Activated CD4-positive, alpha-beta T cell treated with anti-CD3 and anti-CD28 coated beads for 36 hours (primary cell): ENCODE results near the gene CCDC174. TPM values are rescaled to one million over a fixed set of nuclear protein-coding genes. Genes with fewer than 3 reads are reported as not detected.

Experiments
- ATAC-seq: fragments of 200-7000 bp; cut with Tn5 transposase; one replicate; pipeline ENCODE4 v1.10.0; 2021; ENCODE audit warnings: mild to moderate bottlenecking, moderate library complexity
- CTCF ChIA-PET: fragments of 350-600 bp; sonication (Branson Sonifier 250); formaldehyde crosslinking; loops from one replicate; lab custom pipeline; 2021; ENCODE audit warnings: antibody characterized with exemption; lab: Charles Lee
- POLR2A ChIA-PET: fragments of 350-600 bp; sonication (Branson Sonifier 250); formaldehyde crosslinking; loops from one replicate; lab custom pipeline; 2021; ENCODE audit warnings: antibody characterized with exemption, inconsistent platforms; lab: Charles Lee
- DNase-seq: peaks from one replicate; pipeline ENCODE4 v3.0.0-alpha.2; 2020
- H3K27ac Mint-ChIP-seq: one replicate; pipeline ENCODE4 v1.8.0; 2021; ENCODE audit warnings: mixed read lengths
- H3K27me3 Mint-ChIP-seq: one replicate; pipeline ENCODE4 v1.8.0; 2021; ENCODE audit warnings: mixed read lengths
- H3K36me3 Mint-ChIP-seq: one replicate; pipeline ENCODE4 v1.8.0; 2021; ENCODE audit warnings: low read depth, mixed read lengths
- H3K4me1 Mint-ChIP-seq: one replicate; pipeline ENCODE4 v1.8.0; 2021; ENCODE audit warnings: mixed read lengths
- H3K4me3 Mint-ChIP-seq: one replicate; pipeline ENCODE4 v1.8.0; 2021; ENCODE audit warnings: mild to moderate bottlenecking, moderate library complexity, mixed read lengths
- H3K9me3 Mint-ChIP-seq: one replicate; pipeline ENCODE4 v1.8.0; 2021; ENCODE audit warnings: low read depth, mixed read lengths
- intact Hi-C, 2 experiments: fragments of 100-400 bp; cut with DNase I in 1 of 2; cut with micrococcal nuclease in 1 of 2; formaldehyde crosslinking; loops; one replicate each; pipeline versions ENCODE4 v1.14.2 to v1.15.1; 2022 to 2024; cut with DNase I, micrococcal nuclease
- total RNA-seq, 2 experiments: library from RNA; stranded (reverse); gene quantifications; one replicate each; pipeline ENCODE4 v1.2.3, GENCODE V29; 2021

The CCDC174 gene
- total RNA-seq, 2 experiments from 2014 or later, result 16.2 to 18.2 TPM

DNA sequence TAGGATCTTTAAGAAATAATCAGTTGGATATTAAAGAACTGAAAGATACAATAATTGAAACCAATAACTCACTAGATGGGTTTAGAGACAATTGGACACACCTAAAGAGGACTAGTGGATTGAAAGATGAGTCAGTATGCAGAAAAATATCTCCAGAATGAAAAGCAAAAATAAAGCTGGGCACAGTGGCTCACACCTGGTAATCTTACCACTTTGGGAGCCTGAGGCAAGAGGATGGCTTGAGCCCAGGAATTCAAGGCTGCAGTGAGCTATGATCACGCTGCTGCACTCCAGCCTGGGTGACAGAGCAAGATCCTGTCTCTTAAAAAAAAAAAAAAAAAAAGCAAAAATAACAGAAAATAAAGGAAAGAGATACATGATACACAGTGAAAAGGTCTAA lies 37.4 kb upstream of the CCDC174 start:
- H3K9me3 Mint-ChIP-seq, result no peaks in the 10 kb centered on the region
- H3K27me3 Mint-ChIP-seq, result peaks cover 21% of the 10 kb centered on the region
- no peaks in the 10 kb centered on the region for H3K36me3 Mint-ChIP-seq
- ATAC-seq, result no peak
- DNase-seq, result no peak
- ChIA-PET CTCF (interaction anchor here (1.6 kb wide), 1 partner anchor 9 kb away, joined by 6 read pairs; no protein-coding TSS in a partner anchor), POLR2A (no interaction called here)
- H3K4me1 Mint-ChIP-seq, result no peaks in the 10 kb centered on the region
- intact Hi-C loops, result no loop called here
- no peak overlapping the region for H3K27ac Mint-ChIP-seq
- no peak overlapping the region for H3K4me3 Mint-ChIP-seq

DNA sequence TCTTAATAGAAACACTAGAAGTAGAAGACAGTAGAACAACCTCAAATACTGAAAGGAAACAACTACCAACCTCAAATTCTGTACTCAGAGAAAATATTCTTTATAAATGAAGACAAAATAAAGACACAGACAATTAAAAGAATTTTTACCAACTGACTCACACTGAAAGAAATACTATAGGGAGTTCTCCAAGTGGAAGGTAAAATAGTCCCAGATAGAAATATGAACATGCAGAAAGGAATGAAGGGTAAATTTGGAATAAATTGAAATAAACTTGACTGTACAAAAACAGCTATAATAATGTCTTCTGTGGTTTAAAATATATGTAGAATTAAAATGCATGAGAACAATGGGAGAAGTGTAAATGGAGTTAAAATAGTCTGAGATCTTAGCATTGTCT lies 36.7 kb upstream of the CCDC174 start:
- ATAC-seq (no peak), DNase-seq (no peak)
- Mint-ChIP-seq H3K36me3 (no peaks in the 10 kb centered on the region), H3K4me1 (no peaks in the 10 kb centered on the region), H3K4me3 (no peak overlapping the region), H3K27me3 (peaks cover 21% of the 10 kb centered on the region), H3K27ac (no peak overlapping the region), H3K9me3 (no peaks in the 10 kb centered on the region)
- intact Hi-C loops, result loop anchor here in 1 of 2 experiments (5.0 kb wide), 1 partner anchor 258 kb away; no protein-coding TSS in a partner anchor
- POLR2A ChIA-PET, result no interaction called here
- CTCF ChIA-PET, result interaction anchor here (1.6 kb wide), 1 partner anchor 8 kb away, joined by 6 read pairs; no protein-coding TSS in a partner anchor

DNA sequence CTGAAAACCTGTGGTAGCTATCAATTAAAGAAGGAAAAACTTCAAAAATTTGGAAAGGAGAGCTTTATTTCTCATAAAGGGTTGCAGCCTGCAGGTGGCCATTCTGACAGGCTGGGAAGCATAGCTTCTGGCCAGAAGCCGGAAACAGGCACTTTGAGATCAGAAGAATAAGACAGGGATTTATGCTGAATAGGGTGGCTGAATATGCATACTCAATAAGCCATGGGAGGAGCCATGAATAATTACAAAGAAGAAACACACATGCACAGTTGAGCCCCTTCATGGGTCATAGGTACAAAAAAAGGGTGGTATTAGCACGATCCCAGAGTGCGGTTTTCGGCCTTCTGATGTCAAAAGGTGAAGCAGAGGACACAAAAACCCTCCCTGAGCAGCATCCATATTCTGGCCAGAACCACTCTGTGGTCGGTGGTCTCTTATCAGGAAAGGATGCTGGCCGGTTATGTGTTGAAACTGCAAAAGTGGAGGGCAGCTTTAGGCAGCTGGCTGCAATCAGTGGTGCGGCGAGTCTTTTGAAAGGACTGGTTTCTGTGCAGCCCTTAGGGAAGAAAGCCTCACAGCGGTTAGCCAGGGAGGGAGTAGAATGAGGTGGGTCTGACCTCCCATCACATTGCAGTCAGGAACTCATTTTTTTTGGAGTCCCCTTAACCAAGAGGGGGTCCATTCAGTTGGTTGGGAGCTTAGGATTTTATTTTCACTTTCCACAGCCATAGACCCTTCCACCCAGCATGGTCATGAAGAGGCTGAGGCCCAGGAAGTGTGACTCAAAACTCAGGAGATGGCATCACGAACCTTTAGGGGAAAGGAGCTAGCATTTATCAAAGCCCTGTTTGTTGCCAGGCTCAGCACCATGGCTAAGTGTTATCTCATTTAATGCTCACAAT lies 34.7 kb upstream of the CCDC174 start:
- DNase-seq, result no peak
- ChIA-PET POLR2A (no interaction called here), CTCF (interaction anchor here (1.0 kb wide), 1 partner anchor 19 kb away, joined by 3 read pairs; no protein-coding TSS in a partner anchor)
- ATAC-seq, result no peak
- Mint-ChIP-seq H3K27me3 (peaks cover 17% of the 10 kb centered on the region), H3K27ac (no peak overlapping the region), H3K4me1 (no peaks in the 10 kb centered on the region), H3K9me3 (no peaks in the 10 kb centered on the region), H3K36me3 (no peaks in the 10 kb centered on the region), H3K4me3 (no peak overlapping the region)
- intact Hi-C loops, result loop anchor here in 1 of 2 experiments (5.0 kb wide), 1 partner anchor 260 kb away; no protein-coding TSS in a partner anchor

DNA sequence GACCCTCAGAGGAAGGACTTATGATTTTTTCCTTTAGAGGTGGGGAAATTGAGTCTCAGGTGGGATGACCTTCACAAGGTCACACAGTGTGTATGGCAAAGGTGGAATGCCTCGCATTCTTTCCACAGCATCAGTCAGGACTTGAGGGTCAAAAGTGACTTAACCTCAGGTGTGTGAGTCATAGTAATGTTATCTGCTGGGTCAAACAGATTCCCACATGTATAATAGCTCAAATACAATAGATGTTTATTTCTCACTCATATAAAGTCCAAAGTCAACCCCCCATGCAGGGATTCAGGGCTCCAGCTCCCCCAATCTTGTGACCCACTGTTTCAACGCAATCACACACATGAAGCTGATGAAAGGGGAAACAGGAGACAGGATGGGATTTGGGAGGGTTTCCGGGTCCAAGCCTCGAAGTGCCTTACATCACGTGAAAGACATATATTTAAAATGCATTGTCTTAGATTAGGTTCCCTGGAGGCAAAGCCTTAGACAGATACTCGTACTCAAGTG lies 34.0 kb upstream of the CCDC174 start:
- H3K27me3 Mint-ChIP-seq, result peaks cover 14% of the 10 kb centered on the region
- no peaks in the 10 kb centered on the region for H3K36me3 Mint-ChIP-seq
- POLR2A ChIA-PET, result no interaction called here
- H3K27ac Mint-ChIP-seq, result no peak overlapping the region
- DNase-seq (no peak), ATAC-seq (no peak)
- H3K4me3 Mint-ChIP-seq, result no peak overlapping the region
- CTCF ChIA-PET, result interaction anchor here (1.0 kb wide), 1 partner anchor 18 kb away, joined by 3 read pairs; no protein-coding TSS in a partner anchor
- H3K9me3 Mint-ChIP-seq, result no peaks in the 10 kb centered on the region
- H3K4me1 Mint-ChIP-seq, result no peaks in the 10 kb centered on the region
- intact Hi-C loops, result loop anchor here in 1 of 2 experiments (5.0 kb wide), 1 partner anchor 260 kb away; no protein-coding TSS in a partner anchor

DNA sequence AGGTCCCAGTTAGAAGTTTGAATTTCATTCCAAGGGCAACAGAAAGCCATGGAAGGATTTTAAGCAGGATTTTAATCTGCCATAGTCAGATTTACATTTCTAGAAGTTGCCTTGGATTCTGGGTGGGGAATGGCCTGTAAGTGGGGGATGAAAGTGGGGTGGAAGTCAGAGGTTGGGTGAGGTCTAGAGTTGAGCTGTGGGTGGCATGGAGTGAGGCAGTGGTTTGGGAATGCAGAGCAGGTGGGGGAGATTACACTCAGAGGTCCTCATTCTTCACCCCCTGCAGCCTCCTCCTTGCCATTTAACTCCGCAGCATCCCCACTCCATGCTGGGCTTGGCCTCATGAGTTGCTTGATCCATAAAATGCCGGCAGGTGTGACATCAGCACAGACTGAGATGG lies 32.0 kb upstream of the CCDC174 start:
- Mint-ChIP-seq H3K4me1 (no peaks in the 10 kb centered on the region), H3K27ac (no peak overlapping the region), H3K4me3 (no peak overlapping the region), H3K27me3 (peaks cover 8% of the 10 kb centered on the region), H3K36me3 (no peaks in the 10 kb centered on the region), H3K9me3 (no peaks in the 10 kb centered on the region)
- no peak for DNase-seq
- ATAC-seq, result no peak
- ChIA-PET POLR2A (no interaction called here), CTCF (no interaction called here)
- intact Hi-C loops, result loop anchor here in 1 of 2 experiments (5.0 kb wide), 1 partner anchor 262 kb away; no protein-coding TSS in a partner anchor

DNA sequence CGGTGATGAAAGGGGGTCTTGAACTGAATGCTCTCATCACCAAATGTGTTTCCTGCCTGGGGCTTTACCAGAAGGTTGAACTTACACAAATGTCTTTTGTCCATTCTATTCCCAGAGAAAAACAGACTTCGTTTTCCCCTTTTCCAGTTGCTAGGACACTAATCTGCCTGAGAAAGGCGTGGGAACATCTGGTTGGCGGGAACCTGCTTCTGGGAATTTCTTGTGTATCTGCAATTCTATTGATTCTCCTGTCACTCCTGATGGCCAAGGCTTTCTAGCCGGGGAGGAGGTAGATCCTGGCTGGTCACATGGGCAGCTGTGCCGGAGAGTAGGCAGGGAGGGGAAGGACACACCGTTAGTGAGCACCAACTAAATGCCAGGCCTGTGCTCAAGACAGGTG lies 31.1 kb upstream of the CCDC174 start:
- H3K27me3 Mint-ChIP-seq, result peaks cover 8% of the 10 kb centered on the region
- no peak for ATAC-seq
- ChIA-PET CTCF (no interaction called here), POLR2A (no interaction called here)
- H3K36me3 Mint-ChIP-seq, result no peaks in the 10 kb centered on the region
- intact Hi-C loops, result no loop called here
- H3K9me3 Mint-ChIP-seq, result no peaks in the 10 kb centered on the region
- no peak for DNase-seq
- no peak overlapping the region for H3K27ac Mint-ChIP-seq
- no peaks in the 10 kb centered on the region for H3K4me1 Mint-ChIP-seq
- no peak overlapping the region for H3K4me3 Mint-ChIP-seq

DNA sequence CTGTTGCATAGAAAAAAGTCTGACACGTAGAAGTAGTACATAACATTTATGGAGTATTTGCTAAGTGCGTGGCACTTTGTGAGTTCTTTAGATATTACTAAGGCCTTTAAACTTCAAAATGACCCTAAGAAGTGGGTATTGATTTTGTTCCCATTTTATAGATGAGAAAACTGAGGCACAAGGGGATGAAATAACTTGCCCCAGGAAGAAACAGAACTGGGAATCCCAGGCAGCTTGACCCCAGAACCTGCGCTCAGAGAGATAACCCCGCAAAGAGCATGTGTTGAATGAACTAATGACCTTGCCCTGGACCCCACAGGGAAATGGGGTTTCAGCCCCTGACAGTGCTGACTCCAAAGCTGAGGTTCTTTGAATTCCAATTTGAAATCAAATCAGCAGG lies 30.5 kb upstream of the CCDC174 start:
- Mint-ChIP-seq H3K4me3 (no peak overlapping the region), H3K9me3 (no peaks in the 10 kb centered on the region), H3K27me3 (peaks cover 8% of the 10 kb centered on the region), H3K27ac (no peak overlapping the region), H3K4me1 (no peaks in the 10 kb centered on the region), H3K36me3 (no peaks in the 10 kb centered on the region)
- CTCF ChIA-PET, result no interaction called here
- intact Hi-C loops, result no loop called here
- POLR2A ChIA-PET, result no interaction called here
- no peak for DNase-seq
- ATAC-seq, result no peak

DNA sequence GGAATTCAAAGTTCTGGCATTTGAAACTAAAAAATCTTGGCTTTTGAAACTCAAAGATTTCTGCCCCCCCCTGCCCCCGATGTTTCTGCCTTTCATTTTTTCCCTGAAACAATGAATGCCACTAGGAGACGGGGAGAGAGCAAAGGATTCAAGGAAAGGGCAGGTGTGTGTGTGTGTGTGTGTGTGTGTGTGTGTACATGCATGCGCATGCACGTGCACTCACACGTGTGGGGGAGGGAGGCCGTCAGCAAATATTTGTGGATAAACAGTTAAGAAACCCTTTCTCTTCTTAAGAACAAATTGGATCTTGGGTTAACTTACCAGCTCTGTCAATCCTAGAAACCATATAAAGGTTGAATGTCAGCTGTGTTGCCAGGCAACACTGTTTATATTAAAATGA lies 29.2 kb upstream of the CCDC174 start:
- H3K4me1 Mint-ChIP-seq, result no peaks in the 10 kb centered on the region
- no peak for DNase-seq
- ChIA-PET CTCF (interaction anchor here (0.9 to 1.8 kb wide), 2 partner anchors 8 to 10 kb away, joined by 3 to 6 read pairs; no protein-coding TSS in a partner anchor), POLR2A (interaction anchor here (0.6 kb wide), 1 partner anchor 417 kb away, joined by 9 read pairs; no protein-coding TSS in a partner anchor)
- no peaks in the 10 kb centered on the region for H3K9me3 Mint-ChIP-seq
- no peak overlapping the region for H3K27ac Mint-ChIP-seq
- intact Hi-C loops, result no loop called here
- no peaks in the 10 kb centered on the region for H3K36me3 Mint-ChIP-seq
- peaks cover 3% of the 10 kb centered on the region for H3K27me3 Mint-ChIP-seq
- H3K4me3 Mint-ChIP-seq, result no peak overlapping the region
- ATAC-seq, result no peak

DNA sequence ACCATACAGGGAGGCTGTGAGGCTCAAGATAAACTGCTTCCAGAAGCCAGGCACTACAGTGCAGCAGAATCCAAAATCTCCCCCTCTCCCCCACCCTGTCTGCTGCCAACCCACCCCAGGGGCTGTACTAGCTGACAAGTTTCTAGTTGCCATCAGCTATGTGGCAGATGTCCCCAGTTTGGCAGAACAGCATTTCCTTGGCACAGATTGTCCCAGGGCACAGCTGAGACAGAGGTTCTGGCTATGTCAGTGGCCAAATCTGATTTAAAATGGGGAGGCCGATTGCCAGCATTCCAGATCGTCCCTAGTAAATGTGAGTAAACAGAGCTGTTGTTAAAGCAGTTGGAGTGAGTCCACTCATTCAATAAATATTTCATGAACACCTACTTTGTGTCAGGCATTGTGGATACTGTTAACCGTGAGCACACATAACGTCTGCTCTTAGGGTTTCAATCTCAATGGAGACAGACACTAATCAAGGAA lies 28.0 kb upstream of the CCDC174 start:
- H3K27me3 Mint-ChIP-seq, result peaks cover 3% of the 10 kb centered on the region
- H3K36me3 Mint-ChIP-seq, result no peaks in the 10 kb centered on the region
- ChIA-PET CTCF (interaction anchor here (1.1 to 1.8 kb wide), 2 partner anchors 9 to 10 kb away, joined by 5 to 6 read pairs; no protein-coding TSS in a partner anchor), POLR2A (no interaction called here)
- no peaks in the 10 kb centered on the region for H3K4me1 Mint-ChIP-seq
- intact Hi-C loops, result no loop called here
- no peak overlapping the region for H3K4me3 Mint-ChIP-seq
- DNase-seq (no peak), ATAC-seq (no peak)
- no peaks in the 10 kb centered on the region for H3K9me3 Mint-ChIP-seq
- no peak overlapping the region for H3K27ac Mint-ChIP-seq

DNA sequence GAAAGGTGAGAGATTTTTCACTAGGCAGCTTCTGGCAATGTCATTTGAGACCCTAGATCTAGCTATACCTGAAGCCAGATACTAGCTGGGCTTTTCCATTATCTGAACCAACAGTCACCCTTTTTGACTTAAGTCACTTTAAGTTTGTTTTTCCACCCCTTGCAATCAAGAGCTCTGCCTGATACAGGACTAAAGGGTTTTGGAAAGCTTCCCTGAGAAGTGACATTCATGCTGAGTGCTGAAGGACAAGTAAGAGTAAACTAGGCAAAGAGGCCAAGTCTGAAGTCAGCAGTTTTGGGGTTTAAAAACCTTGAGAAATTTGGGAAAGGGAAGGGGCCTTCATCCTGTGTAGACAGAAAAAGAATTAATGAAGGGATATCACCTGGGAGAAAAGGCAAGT lies 27.1 kb upstream of the CCDC174 start:
- ChIA-PET CTCF (interaction anchor here (0.5 to 1.5 kb wide), 4 partner anchors 8 to 299 kb away, joined by 3 to 5 read pairs (median 3); no protein-coding TSS in a partner anchor), POLR2A (no interaction called here)
- Mint-ChIP-seq H3K4me1 (no peaks in the 10 kb centered on the region), H3K36me3 (no peaks in the 10 kb centered on the region), H3K27me3 (peaks cover 3% of the 10 kb centered on the region), H3K4me3 (no peak overlapping the region), H3K27ac (no peak overlapping the region), H3K9me3 (no peaks in the 10 kb centered on the region)
- ATAC-seq, result no peak
- intact Hi-C loops, result no loop called here
- no peak for DNase-seq

DNA sequence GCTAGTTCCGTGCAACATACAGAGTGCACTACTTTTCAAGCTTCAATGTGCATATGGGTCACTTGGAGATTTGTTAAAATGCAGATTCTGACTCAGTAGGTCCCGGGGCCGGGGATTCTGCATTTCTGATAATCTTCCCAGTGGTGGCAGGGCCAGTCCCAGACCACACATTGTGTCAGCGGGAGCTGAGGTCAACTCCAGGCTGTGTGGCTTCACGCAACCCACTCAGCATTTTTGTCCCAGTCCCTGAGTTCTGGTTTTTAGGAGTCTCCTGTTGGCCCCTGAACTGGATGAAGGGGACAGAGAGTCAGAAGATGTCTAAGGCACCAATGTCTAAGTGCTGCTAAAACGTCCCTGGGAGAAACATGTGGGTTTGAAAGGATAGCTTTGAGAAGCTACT lies 26.1 kb upstream of the CCDC174 start:
- no peak for ATAC-seq
- no peaks in the 10 kb centered on the region for H3K4me1 Mint-ChIP-seq

More for the DNA sequence above, 26.1 kb upstream of the CCDC174 start:
- Mint-ChIP-seq H3K27me3 (peaks cover 3% of the 10 kb centered on the region), H3K27ac (no peak overlapping the region), H3K9me3 (no peaks in the 10 kb centered on the region), H3K4me3 (no peak overlapping the region), H3K36me3 (no peaks in the 10 kb centered on the region)
- intact Hi-C loops, result no loop called here
- no peak for DNase-seq
- POLR2A ChIA-PET, result no interaction called here
- CTCF ChIA-PET, result interaction anchor here (0.8 to 1.5 kb wide), 2 partner anchors 18 to 296 kb away, joined by 3 read pairs; no protein-coding TSS in a partner anchor
